GM18909 (cell line): ENCODE results near the gene SOX8.
"Not testable (repeated sequence)": the region's sequence is repeated elsewhere in the genome, so short reads cannot be mapped to it uniquely, and the experiment has no call there.

Source experiments
- ATAC-seq: cut with Tn5 transposase; IDR thresholded peaks from one replicate; pipeline ENCODE4 v1.9.1; 2021; ENCODE audit warnings: mild to moderate bottlenecking; ENCODE audit not compliant: unreplicated experiment, poor library complexity

Gene SOX8

DNA sequence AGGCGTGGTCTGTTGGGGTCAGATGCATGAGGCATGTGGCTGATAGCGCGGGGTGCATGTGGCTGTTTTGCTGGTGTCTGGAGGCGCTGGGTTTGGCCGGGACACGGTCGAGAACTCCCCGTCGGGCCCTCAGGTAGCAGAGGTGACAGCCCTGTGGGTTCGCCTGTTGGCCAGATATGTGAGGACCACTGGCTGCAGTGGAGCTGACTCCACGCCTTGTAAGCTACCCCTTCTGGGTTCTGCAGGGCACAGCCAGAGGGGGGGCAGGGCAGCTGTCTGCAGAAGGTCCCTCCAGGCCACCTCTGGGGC is 38.5 kb downstream of the SOX8 start:
- no peak for ATAC-seq

DNA sequence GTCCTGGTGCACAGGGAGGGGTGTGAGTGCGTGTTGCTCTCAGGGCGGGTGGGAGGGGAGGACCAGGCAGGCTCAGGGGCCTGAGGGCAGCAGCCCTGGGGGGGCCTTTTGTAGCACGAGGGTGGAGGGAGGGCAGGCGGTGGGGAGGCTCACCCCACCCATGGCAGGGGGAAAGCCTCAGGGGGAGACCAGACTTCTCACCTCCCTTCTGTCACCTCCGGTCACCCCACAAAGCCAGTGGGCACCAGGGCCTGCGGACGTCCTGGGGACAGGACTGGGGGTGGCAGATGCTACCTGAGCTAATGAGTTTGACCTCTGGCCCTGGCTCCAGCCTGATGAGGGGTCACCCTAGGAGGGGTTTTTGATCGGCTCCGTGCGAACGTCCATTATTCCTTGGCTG is 39.0 kb downstream of the SOX8 start:
- ATAC-seq, result no peak

DNA sequence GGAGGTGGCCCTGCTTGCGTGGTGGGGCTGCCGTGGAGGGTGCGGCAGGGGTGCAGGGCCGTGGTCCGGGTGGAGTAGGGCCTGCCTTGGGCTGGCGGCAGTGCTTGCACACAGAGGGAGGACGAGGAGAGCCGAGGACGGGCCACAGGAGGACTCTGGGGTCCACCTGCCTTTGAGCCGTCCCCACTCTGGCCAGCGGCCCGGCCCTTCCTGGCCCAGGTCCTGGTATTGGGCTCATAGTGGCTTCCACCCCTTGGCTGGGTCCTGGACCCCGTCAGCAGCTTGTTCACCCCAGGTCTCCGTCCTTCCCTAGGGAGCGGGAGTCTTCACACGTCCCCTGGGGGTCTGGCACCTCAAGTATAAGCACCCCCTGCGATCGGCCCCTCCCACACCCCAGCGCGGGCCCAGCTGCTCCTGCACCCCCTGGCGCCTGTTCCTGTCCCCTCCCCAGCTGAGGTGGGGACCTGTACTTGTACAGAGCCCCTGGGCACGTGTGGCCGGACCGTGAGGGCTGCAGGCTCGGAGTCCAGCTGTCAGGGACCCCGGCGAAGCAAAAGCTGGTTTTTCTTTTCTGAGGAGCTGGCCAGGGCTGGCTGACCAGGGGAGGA is 40.1 kb downstream of the SOX8 start:
- no peak for ATAC-seq

DNA sequence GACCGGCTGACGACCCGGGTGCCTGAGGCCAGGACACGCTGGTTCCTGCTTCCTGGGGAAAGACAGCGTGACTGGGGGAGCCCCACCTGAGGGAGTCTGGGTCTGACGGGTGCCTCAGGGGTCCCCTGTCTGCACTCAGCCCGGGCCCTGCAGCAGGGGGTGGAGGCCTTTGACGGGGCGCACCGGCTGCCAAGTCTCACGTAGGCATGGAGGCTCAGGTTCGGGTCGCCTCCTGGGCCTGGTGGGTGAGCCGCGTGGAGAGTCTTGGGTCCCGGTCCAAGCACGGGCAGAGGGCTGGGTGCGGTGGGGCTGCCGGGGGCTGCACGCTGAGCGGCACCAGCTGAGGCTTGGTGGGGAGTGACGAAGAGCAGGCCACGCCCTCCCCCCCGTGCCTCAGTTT is 40.9 kb downstream of the SOX8 start:
- ATAC-seq, result no peak

DNA sequence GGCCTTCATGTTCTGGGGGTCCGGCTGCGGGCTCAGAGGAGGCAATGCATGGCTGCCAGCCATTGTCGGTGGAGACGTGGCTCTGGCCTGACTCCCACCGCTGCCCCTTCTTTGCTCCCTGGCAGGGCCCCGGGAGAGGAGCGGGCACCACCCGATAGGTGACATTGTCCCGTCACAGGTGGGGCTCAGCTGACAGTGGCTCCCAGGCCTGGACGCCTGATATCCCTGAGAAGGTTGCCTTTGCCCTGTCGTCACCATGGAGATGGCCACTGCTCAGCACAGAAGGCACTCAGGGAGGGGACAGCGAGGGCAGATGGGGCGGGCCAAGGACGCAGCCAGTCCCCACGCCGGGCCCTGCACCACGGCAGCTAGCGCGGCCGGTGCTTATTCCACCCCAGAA is 42.6 kb downstream of the SOX8 start:
- no peak for ATAC-seq

DNA sequence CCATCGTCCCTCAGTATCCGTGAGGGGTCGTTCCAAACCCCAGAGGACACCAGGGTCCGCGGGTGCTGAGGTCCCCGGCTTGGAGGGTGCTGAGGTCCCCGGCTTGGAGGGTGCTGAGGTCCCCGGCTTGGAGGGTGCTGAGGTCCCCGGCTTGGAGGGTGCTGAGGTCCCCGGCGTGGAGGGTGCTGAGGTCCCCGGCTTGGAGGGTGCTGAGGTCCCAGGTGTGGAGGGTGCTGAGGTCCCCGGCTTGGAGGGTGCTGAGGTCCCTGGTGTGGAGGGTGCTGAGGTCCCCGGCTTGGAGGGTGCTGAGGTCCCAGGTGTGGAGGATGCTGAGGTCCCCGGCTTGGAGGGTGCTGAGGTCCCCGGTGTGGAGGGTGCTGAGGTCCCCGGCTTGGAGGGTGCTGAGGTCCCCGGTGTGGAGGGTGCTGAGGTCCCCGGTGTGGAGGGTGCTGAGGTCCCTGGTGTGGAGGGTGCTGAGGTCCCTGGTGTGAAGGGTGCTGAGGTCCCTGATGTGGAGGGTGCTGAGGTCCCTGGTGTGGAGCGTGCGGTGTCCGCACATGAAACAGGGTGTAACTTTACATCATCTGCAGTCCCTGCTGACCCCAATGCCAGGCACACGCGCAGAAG is 43.7 kb downstream of the SOX8 start:
- ATAC-seq, result not testable (repeated sequence)

DNA sequence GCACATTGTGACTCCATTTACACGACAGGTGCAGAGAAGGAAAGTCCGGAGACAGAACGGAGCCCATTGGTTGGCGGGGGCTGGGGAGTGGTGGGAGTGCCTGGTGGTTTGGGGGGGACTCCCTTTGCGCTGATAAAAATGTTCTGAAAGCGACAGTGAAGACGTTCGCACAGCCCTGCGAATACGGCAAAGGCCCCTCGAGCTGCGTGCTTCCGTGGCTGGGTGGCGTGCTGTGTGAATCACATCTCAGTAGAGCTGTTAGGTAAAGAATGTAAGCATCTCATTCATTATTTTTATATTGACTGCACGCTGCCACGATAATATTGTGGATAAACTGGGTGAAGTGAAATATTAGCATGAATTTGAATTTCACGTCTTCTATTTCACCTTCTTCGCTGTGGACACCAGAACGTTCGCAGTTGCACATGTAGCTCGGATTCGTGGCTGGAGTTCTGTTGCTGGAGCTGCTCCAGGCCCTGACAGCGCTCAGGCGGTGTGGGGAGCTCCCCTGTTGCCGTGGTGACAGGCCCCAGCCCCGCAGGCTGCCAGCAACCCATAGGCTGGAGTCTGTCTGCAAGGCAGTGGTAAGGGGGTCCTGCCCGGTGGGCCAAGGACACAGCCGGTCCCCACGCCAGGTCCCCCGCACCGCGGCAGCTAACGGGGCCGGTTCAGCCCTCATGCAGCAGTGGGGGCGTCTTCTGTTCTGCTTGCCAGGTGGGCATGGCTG is 44.6 kb downstream of the SOX8 start:
- no peak for ATAC-seq

DNA sequence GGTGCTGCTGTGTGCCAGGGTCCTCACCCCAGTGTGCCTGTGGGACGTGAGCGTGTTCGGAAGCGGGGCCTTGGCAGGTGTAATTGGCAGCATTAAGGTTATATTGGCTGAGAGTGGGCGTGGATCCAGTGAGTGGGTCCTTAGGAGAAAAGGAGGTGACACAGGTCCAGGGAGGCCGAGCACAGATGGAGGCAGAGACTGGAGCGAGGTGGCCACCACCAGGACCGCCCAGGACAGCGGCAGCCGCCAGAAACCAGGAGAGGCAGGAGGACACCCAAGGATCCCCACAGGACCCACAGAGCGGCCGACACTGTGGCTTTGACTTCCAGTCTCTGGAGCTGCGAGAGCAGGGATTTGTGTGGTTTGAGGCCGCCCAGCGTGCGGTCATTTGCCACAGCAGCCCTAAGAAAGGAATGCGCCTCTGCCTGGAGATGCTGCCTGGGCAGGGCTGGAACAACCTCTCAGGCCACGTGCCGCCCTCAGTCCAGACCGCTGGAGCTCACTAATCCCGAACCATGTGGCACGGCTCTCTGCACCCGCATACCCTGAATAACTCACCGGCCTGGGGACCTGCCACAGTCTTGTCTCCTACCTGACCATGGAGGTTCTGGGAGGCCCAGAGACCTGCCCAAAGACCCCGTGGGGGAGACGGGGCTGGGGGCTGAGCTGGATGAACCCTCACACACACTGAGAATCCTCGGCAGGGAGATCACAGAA is 45.4 kb downstream of the SOX8 start:
- ATAC-seq, result no peak

DNA sequence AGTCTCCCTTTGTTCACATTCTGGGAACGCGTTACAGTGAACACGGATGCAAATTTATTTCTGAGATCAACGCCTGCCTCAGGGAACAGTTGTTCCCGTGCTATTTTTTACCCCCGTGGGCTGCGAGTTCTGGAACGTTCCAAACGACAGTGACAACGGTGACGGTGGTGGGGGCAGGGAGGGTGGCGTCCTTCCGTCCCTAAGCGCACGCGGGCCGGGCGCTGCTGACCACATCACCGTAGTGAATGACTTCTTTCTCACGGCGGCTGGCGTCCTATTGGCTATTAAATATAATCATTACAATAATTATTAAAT is 45.9 kb downstream of the SOX8 start:
- no peak for ATAC-seq

DNA sequence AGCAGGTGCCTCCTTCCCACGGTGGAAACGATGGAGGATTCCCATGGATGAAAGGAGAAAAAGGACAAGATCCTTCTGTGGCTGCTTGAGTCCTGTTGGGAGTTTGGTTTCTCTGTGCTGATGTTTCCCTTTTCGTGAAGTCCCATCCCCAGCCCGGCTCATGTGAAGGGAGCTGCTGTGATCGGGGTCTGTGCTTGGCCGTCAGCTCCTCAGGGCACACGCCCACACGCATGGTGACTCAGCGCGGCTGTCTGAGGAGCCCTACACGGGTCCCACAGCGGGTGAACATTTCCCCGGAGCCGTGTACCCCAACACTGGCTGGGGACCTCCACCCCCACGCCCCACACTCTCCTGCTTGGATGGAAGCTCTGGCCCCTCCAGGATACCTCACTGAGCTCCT is 46.5 kb downstream of the SOX8 start:
- ATAC-seq, result no peak

DNA sequence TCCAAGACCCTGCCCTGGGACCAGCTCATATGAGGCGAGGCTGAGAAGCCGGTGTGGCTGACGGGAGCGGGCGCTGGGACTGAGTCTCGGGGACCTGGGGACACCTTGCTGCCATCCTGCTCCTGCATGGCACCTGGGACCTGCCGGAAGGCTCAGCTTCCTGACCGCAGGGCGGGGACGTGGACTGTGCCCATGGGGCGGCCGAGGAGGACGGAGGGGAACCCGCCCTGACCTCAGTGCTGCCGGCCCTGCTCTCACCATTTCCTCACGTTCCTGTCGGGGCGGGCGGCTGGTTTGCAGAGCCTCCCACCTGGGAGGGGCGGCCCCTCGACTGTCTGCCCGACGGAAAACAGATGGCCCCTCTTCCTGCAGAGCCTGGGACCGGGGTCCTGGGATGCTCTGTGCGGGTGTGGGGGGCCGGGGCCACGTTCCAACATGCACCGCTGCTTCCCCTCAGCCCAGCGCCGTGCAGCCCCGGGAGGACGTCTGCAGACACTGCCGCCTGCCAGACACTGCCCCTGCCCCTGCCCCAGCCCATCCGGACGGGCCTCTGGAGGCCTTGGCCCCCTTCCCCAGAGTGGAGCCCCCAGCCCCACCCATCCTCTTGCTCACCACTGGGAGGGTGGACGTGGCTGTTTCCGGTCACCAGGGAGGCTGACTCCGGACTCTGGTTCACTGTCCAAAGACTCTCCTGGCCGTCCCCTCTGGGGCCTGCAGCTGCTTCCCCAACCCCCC is 47.1 kb downstream of the SOX8 start:
- ATAC-seq, result no peak

DNA sequence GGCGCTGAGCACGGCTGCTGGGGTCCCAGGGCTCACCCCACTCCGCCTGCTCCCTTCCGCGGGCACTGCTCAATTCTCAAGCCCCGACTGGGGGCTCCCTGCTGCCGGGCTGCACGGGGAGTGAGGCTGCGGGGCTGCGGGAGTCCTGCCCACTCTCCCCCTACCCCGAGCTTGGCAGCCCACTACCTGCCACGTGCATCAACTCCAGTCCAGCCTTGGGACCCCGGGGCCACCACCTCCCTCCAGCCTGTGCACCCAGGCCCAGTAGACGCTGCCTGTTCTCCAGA is 47.6 kb downstream of the SOX8 start:
- ATAC-seq, result no peak

DNA sequence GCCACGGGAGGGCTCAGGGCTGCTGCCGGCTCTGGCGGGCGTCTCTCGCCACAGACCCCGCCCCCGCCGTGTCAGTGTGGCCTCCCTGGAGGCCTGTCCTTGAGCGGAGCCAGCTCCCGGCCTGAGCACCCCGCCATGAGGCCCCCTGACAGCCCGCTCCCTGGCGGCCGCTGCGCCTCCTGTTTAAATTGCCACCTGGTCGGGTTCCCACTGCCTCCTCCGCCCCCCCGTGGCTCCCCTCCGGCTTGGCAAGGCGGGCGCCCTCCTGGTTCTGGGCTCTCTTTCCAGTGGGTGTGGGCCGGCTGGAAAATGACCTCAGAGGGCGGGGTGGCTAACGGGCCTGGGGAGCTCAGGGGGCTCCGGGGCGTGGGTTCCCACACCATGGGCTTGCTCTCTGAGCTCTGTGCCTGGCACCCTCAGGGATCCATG is 48.9 kb downstream of the SOX8 start:
- ATAC-seq, result no peak

DNA sequence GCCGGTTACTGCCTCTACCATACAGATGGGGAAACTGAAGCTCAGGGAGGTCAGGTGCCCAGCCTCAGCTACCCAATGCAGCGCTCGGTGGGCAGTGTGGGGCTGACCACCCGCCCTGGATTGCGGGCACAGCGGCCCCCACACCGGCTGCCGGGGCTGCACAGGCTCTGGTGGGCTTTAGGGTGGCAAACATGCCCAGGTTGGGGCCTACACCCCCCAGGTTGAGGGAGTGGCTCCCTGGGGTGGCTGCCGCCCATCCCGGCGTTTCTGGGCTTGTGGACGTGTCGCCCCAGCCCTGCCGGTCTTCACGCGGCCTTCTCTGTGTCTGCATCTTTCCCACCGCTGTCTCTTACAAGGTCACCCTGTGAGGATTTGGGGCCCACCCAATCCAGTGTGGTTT is 50.1 kb downstream of the SOX8 start:
- ATAC-seq, result no peak

DNA sequence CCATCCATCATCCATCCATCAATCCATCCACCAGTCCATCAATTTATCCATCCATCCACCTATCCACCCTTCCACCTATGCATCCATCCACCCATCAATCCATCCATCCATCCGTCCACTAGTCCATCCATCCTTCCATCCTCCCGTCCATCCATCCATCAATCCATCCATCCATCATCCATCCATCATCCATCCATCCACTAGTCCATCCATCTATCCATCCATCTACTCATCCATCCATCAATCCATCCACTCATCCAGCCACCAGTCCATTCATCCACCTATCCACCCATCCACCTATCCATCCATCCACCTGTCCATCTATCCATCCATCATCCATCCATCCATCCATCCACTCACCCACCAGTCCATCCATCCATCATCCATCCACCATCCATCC is 51.0 kb downstream of the SOX8 start:
- ATAC-seq, result no peak

DNA sequence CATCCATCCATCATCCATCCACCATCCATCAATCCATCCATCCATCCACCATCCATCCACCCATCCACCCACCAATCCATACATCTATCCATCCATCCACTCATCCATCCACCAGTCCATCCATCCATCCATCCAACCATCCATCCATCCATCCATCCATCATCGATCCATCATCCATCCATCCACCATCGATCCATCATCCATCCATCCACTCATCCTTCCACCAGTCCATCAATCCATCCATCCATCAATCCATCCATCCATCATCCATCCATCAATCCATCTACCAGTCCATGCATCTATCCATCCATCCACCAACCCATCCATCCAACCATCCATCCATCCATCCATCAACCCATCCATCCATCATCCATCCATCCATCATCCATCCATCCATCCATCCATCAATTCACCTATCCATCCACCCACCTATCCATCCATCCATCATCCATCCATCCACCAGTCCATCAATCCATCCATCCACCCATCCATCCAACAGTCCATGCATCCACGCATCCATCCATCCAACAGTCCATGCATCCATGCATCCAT is 51.6 kb downstream of the SOX8 start:
- ATAC-seq, result no peak

DNA sequence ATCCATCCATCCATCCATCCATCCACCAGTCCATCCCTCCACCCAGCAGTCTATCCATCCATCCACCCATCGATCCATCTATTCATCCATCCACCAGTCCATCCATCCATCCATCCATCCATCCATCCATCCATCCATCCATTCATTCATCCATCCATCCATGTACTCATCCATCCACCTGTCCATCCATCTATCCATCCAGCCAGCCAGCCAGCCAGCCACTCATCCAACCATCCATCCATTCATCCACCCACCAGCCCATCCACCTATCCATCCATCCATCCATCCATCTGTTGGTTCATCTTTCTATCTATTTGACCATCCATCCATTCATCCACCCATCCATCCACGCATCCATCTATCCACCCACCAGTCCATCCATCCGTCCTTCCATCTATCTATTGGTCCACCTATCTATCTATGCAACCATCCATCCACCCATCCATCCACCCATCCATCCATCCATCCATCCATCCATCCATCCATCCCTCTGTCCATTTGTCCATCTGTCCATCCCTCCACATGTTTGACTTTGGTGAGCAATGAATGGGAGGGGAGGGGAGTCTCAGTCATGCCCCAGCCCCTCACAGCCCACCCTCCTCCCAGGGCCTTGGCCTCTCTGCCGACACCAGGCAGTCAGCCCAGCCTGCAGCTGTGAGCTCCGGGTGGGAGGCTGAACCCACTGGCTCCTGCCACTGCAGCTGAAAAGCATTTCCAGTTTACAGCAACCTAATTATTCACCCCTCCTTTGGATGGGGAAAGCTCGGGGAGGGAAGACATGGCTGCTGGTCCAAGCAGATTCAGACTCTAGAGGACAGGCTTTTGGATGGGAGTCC is 52.9 kb downstream of the SOX8 start:
- no peak for ATAC-seq

DNA sequence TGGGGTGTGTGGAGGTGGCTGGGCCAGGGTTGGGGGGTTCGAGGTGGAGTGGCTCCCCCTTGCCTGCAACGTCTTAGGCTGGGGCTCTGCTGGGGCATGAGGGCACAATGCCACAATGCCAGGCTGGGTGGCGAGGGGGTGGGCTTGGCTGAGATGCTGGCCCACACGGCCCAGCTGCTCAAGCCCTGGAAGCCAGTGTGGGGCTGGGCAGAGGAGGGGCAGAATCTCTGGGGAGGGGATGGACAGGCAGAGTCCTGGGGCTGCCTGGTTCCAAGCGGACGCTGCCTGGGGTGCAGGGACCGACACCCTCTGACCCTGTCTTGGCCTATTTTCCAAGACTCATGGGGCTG is 53.5 kb downstream of the SOX8 start:
- no peak for ATAC-seq

DNA sequence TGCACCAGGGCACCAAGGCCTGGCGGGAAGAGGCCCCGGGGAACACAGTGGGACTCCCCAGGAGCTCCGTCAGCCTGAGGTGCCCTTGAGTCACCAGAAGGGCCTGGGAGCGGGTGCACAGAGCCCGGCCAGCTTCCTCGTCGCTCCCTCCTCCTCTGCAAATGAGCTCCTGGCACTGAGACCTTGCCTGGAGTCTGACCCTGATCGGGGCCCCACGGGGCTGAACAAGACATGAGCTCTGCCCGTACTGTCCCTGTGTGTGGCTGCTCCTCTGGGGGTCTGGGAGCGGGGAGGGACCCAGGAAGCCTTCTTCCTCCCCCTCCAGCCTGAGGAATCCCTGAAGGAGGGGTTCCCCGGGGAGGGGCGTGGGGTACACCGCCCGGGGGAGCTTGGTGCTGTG is 54.6 kb downstream of the SOX8 start:
- no peak for ATAC-seq
